B cell (primary cell): ENCODE measurements around the gene OTUD3.

ENCODE experiments used
- CTCF ChIP-seq: fragments of 200-600 bp; IDR thresholded peaks from one replicate; pipeline ENCODE4 v1.8.0; 2022; ENCODE audit warnings: antibody characterized with exemption, mild to moderate bottlenecking
- EZH2 ChIP-seq: IDR thresholded peaks from 2 replicates; pipeline ENCODE4 v1.6.1; 2012; ENCODE audit warnings: borderline replicate concordance, low read depth, mild to moderate bottlenecking, moderate library complexity, low read length; ENCODE audit not compliant: insufficient read depth, poor library complexity, severe bottlenecking

- TF ChIP-seq CTCF, result no peak
- TF ChIP-seq EZH2, result no peak
These were observed 28.5 kb downstream of the OTUD3 start for GRCh38 chr1:19910650-19911049.
